H1 (cell line): ENCODE results near the gene ACTL9. TPM values are rescaled to one million over a fixed set of nuclear protein-coding genes. Genes with fewer than 3 reads are reported as not detected.

Experiments used
- CTCF ChIA-PET: fragments of 300-600 bp; sonication (Branson Sonifier 250); formaldehyde crosslinking; loops from one replicate; lab custom pipeline; 2021; ENCODE audit not compliant: partially characterized antibody; lab: Charles Lee
- POLR2A ChIA-PET: fragments of 300-600 bp; sonication (Branson Sonifier 250); formaldehyde crosslinking; loops from one replicate; lab custom pipeline; 2021; ENCODE audit warnings: inconsistent platforms; ENCODE audit not compliant: partially characterized antibody; lab: Charles Lee
- DNase-seq, 2 experiments: peaks; one replicate each; pipeline versions ENCODE4 v3.0.0 to v3.0.0-alpha.2; 2010 to 2022; ENCODE audit warnings: low spot score in 2 of 2, low read depth in 1 of 2, mixed read lengths in 1 of 2
- FAIRE-seq: peaks from 2 replicates; lab custom pipeline; 2011; peaks lifted over from hg19 to GRCh38; lab: Jason Lieb, UNC
- H2AFZ ChIP-seq: 2 replicates; pipeline ENCODE4 v1.8.1; 2012; ENCODE audit warnings: low read length, inconsistent platforms
- H2AK5ac ChIP-seq: 2 replicates; pipeline ENCODE4 v1.6.1; 2013; ENCODE audit warnings: low read depth, low read length
- H2BK120ac ChIP-seq: replicated peaks from 2 replicates; pipeline ENCODE3; 2013; ENCODE audit warnings: low read depth, low read length, inconsistent platforms
- H2BK12ac ChIP-seq: 2 replicates; pipeline ENCODE4 v1.6.1; 2013; ENCODE audit warnings: low read depth, low read length
- H2BK15ac ChIP-seq: 2 replicates; pipeline ENCODE4 v1.6.1; 2013; ENCODE audit warnings: low read length
- H2BK20ac ChIP-seq: 2 replicates; pipeline ENCODE4 v1.6.1; 2013; ENCODE audit warnings: low read length
- H2BK5ac ChIP-seq: 2 replicates; pipeline ENCODE4 v1.6.1; 2013; ENCODE audit warnings: low read depth, low read length
- H3K14ac ChIP-seq: 2 replicates; pipeline ENCODE4 v1.6.1; 2013; ENCODE audit warnings: inconsistent platforms; ENCODE audit not compliant: insufficient read length
- H3K18ac ChIP-seq: 2 replicates; pipeline ENCODE4 v1.6.1; 2013; ENCODE audit warnings: low read length; ENCODE audit errors: extremely low read depth
- H3K23ac ChIP-seq: 2 replicates; pipeline ENCODE4 v1.6.1; 2013; ENCODE audit warnings: inconsistent platforms; ENCODE audit not compliant: insufficient read length
- H3K23me2 ChIP-seq: 2 replicates; pipeline ENCODE4 v1.6.1; 2013; ENCODE audit warnings: low read depth, low read length
- H3K27ac ChIP-seq: 2 replicates; pipeline ENCODE4 v1.6.1; 2011; ENCODE audit warnings: low read depth, low read length, inconsistent platforms
- H3K27me3 ChIP-seq, 4 experiments: replicated peaks in 1 of 4; 1 replicate in 1 of 4; 2 replicates in 3 of 4; pipeline versions ENCODE4 v1.6.1 to v1.8.1; 2011 to 2013; ENCODE audit warnings: low read length in 3 of 4, mild to moderate bottlenecking in 3 of 4, inconsistent platforms in 2 of 4, mixed read lengths in 2 of 4, moderate library complexity in 1 of 4; ENCODE audit not compliant: control insufficient read depth in 3 of 4, insufficient read depth in 3 of 4; ENCODE audit errors: extremely low read depth in 1 of 4
- H3K36me3 ChIP-seq, 4 experiments: 2 replicates each; pipeline versions ENCODE4 v1.6.1 to v1.8.1; 2011 to 2013; ENCODE audit warnings: mild to moderate bottlenecking in 4 of 4, low read length in 3 of 4, moderate library complexity in 2 of 4, control low read depth in 1 of 4, inconsistent platforms in 1 of 4; ENCODE audit not compliant: insufficient read depth in 4 of 4, control insufficient read depth in 2 of 4
- H3K4ac ChIP-seq: replicated peaks from 2 replicates; pipeline ENCODE3; 2013; ENCODE audit warnings: low read length, low read depth, mixed read lengths, inconsistent platforms; ENCODE audit not compliant: insufficient read length
- H3K4me1 ChIP-seq, 4 experiments: replicated peaks in 1 of 4; 1 replicate in 1 of 4; 2 replicates in 3 of 4; pipeline versions ENCODE4 v1.6.1 to v1.8.1; 2011 to 2013; ENCODE audit warnings: low read length in 3 of 4, inconsistent platforms in 2 of 4, mixed read lengths in 1 of 4; ENCODE audit not compliant: insufficient read depth in 4 of 4, control insufficient read depth in 3 of 4
- H3K4me2 ChIP-seq, 2 experiments: 2 replicates each; pipeline versions ENCODE4 v1.6.1 to v1.8.1; 2011 to 2013; ENCODE audit warnings: low read depth in 2 of 2, low read length in 2 of 2, control low read depth in 1 of 2, inconsistent platforms in 1 of 2, mild to moderate bottlenecking in 1 of 2; ENCODE audit not compliant: insufficient read depth in 1 of 2
- H3K4me3 ChIP-seq, 4 experiments: fragments of 200-600, 300-600 bp in 1 of 4; sonication (generic), shearing (Covaris generic), sonication (Bioruptor Twin) in 1 of 4; 2 replicates each; pipeline versions ENCODE4 v1.5.1 to v1.8.1; 2011 to 2016; ENCODE audit warnings: low read length in 4 of 4, low read depth in 3 of 4, control low read depth in 2 of 4, inconsistent platforms in 2 of 4, mild to moderate bottlenecking in 2 of 4, mixed read lengths in 1 of 4, moderate library complexity in 1 of 4; ENCODE audit not compliant: insufficient read depth in 2 of 4; ENCODE audit errors: extremely low read depth in 1 of 4
- H3K56ac ChIP-seq: replicated peaks from 2 replicates; pipeline ENCODE3; 2013; ENCODE audit warnings: low read depth, mild to moderate bottlenecking, mixed read lengths, low read length, inconsistent platforms; ENCODE audit not compliant: insufficient read length
- H3K79me1 ChIP-seq: 2 replicates; pipeline ENCODE4 v1.6.1; 2013; ENCODE audit warnings: low read depth, low read length, control low read depth
- H3K79me2 ChIP-seq, 2 experiments: 2 replicates each; pipeline versions ENCODE4 v1.6.1 to v1.8.1; 2012 to 2013; ENCODE audit warnings: low read length in 2 of 2, mild to moderate bottlenecking in 2 of 2, inconsistent platforms in 1 of 2; ENCODE audit not compliant: insufficient read depth in 2 of 2, control insufficient read depth in 1 of 2
- H3K9ac ChIP-seq, 4 experiments: replicated peaks in 1 of 4; 1 replicate in 1 of 4; 2 replicates in 3 of 4; pipeline versions ENCODE4 v1.6.1 to v1.8.1; 2011 to 2013; ENCODE audit warnings: low read depth in 3 of 4, low read length in 3 of 4, control low read depth in 2 of 4, mild to moderate bottlenecking in 2 of 4, moderate library complexity in 2 of 4, inconsistent platforms in 1 of 4; ENCODE audit errors: extremely low read depth in 1 of 4
- H3K9me3 ChIP-seq, 2 experiments: 2 replicates each; pipeline versions ENCODE4 v1.6.1 to v1.8.1; 2012 to 2013; ENCODE audit warnings: mild to moderate bottlenecking in 2 of 2, moderate library complexity in 2 of 2, control low read depth in 1 of 2, inconsistent platforms in 1 of 2, low read depth in 1 of 2, low read length in 1 of 2, mixed read lengths in 1 of 2; ENCODE audit not compliant: insufficient read depth in 2 of 2
- H4K20me1 ChIP-seq, 2 experiments: replicated peaks in 1 of 2; 2 replicates each; pipeline versions ENCODE3 to v1.8.1; 2011 to 2013; ENCODE audit warnings: inconsistent platforms in 2 of 2, low read length in 2 of 2, mild to moderate bottlenecking in 1 of 2; ENCODE audit not compliant: insufficient read depth in 2 of 2, control insufficient read depth in 1 of 2
- H4K5ac ChIP-seq: 2 replicates; pipeline ENCODE4 v1.6.1; 2013; ENCODE audit warnings: low read length, low read depth, mixed read lengths, inconsistent platforms; ENCODE audit not compliant: insufficient read length
- H4K8ac ChIP-seq: 2 replicates; pipeline ENCODE4 v1.8.0; 2013; ENCODE audit warnings: mild to moderate bottlenecking, moderate library complexity, low read length, inconsistent platforms; ENCODE audit not compliant: insufficient read depth; ENCODE audit errors: extremely low read depth
- H4K91ac ChIP-seq: replicated peaks from 2 replicates; pipeline ENCODE3; 2013; ENCODE audit warnings: low read length, mixed read lengths, inconsistent platforms; ENCODE audit not compliant: insufficient read length
- ASH2L ChIP-seq: fragments of 200-600, 300-600 bp; sonication (generic); IDR thresholded peaks from one replicate; pipeline ENCODE4 v1.7.1; 2017; ENCODE audit warnings: low read length
- PHF8 ChIP-seq: fragments of 200-600 bp; sonication (generic); conservative IDR thresholded peaks from 2 replicates; pipeline ENCODE4 v1.7.1; 2012; ENCODE audit warnings: low read depth, mild to moderate bottlenecking, inconsistent platforms, low read length, moderate library complexity
- SP4 ChIP-seq: IDR thresholded peaks from 2 replicates; pipeline ENCODE4 v1.6.1; 2012; ENCODE audit warnings: low read length, inconsistent platforms
- ZNF274 ChIP-seq: IDR thresholded peaks from 2 replicates; pipeline ENCODE4 v1.7.0; 2012; ENCODE audit warnings: low read length, borderline replicate concordance; ENCODE audit errors: extremely low read depth
- polyA plus RNA-seq, 7 experiments: library from polyadenylated mRNA; depleted of rRNA in 3 of 7; stranded (reverse) in 5 of 7; unstranded in 2 of 7; fragments of >200 nt in 5 of 7; fragments of 200-250 nt in 2 of 7; gene quantifications; 1 replicate in 5 of 7; 2 replicates in 1 of 7; 4 replicates in 1 of 7; pipeline versions ENCODE4 v1.2.1 to v1.2.3, GENCODE V29; 2011 to 2013; ENCODE audit warnings: missing spikeins in 2 of 7, mixed read lengths in 2 of 7
- total RNA-seq: library from RNA; stranded (reverse); fragmentation: NEBNext Ultra II Directional; extraction: Animal tissue kit (Norgen Biotek cat#: 25700); gene quantifications from 2 replicates; pipeline ENCODE4 v1.2.1, GENCODE V29; 2021

Gene ACTL9
- total and polyA plus RNA-seq, 2 of the 8 experiments (the other 6 are each of a cell fraction or from before 2014, with no cell fraction given), result not detected

GRCh38 chr19:8678244-8678807 is 20.3 kb downstream of the ACTL9 start:
- Histone ChIP-seq H2BK120ac (no peak overlapping the region), H3K4ac (no peak overlapping the region), H3K27me3 (no peaks in the 10 kb centered on the region), H3K23me2 (peaks cover 9% of the 10 kb centered on the region; the same call in 1 of the 2 replicates), H3K79me2 (no peaks in the 10 kb centered on the region), H3K36me3 (no peaks in the 10 kb centered on the region), H2BK5ac (no peak overlapping the region), H3K14ac (no peak overlapping the region), H2BK15ac (no peak overlapping the region), H2AK5ac (no peak overlapping the region), H4K91ac (no peak overlapping the region), H3K9me3 (peaks cover 23 to 25% of the 10 kb centered on the region in 2 experiments; a peak in 3 of 4 replicates), H2BK20ac (no peak overlapping the region), H3K23ac (no peak overlapping the region), H3K79me1 (no peaks in the 10 kb centered on the region), H4K8ac (no peak overlapping the region), H2BK12ac (no peak overlapping the region), H2AFZ (no peak overlapping the region), H4K5ac (no peak overlapping the region), H3K56ac (peak overlapping the region; percentile 48), H3K4me1 (no peaks in the 10 kb centered on the region), H3K4me3 (no peak overlapping the region), H3K9ac (no peak overlapping the region), H4K20me1 (no peaks in the 10 kb centered on the region), H3K4me2 (no peak overlapping the region), H3K27ac (no peak overlapping the region), H3K18ac (no peak overlapping the region)
- POLR2A ChIA-PET, result no interaction called here
- TF ChIP-seq ASH2L (no peak), ZNF274 (no peak), PHF8 (no peak), SP4 (no peak)
- CTCF ChIA-PET, result no interaction called here
- no peak for FAIRE-seq
- no peak for DNase-seq
